ENCODE measurements around the gene E2F4. TPM values are rescaled to one million over a fixed set of nuclear protein-coding genes. Genes with fewer than 3 reads are reported as not detected.

Gene E2F4
- total and polyA plus RNA-seq, 2 of the 13 experiments (the other 11 are each of a cell fraction or from before 2014, with no cell fraction given): 84.8 to 91.2 TPM

DNA sequence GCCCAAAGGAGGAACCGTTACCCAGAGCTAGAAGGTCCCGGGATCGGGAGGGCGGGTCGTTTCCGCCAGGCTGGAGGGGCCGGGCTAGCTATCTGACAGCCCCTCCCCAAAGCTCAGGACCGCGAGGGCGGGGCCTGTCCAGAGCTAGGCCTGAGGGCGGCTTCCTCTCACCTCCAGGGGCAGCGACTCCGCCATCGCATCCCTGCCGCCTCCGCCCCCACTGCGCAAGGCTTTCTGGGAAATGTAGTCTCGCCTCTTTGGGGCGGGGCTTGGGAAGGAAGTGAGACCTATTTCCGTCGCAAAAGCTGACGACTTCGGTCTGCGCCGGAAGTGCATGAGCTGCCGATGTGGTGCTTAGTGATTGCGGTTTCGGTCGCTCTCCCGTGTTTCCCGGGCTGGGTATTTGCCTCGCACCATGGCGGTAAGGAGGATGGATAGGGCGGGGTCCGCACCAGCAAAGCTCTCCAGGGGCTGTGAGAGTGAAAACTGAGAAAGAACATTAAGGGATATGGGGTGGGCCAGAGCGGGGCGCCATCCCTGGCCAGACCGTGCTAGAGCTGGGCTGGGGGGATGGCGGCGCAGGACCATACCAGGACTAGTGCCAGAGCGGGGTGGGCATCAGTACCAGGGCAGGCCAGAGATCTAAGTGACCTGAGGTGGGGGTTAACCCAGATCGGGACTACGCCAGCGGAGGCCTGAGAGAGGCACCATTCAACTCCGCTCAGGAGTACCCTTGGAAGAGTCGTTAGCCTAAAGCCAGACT lies 35.0 kb downstream of the E2F4 start, which contains the start of gene TMEM208 (continued):
- TF ChIP-seq, protein P1, sequence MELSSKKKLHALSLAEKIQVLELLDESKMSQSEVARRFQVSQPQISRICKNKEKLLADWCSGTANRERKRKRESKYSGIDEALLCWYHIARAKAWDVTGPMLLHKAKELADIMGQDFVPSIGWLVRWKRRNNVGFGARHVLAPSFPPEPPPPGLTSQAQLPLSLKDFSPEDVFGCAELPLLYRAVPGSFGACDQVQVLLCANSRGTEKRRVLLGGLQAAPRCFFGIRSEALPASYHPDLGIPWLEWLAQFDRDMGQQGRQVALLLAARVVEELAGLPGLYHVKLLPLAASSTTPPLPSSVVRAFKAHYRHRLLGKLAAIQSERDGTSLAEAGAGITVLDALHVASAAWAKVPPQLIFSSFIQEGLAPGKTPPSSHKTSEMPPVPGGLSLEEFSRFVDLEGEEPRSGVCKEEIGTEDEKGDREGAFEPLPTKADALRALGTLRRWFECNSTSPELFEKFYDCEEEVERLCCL (CRISPR knock-in tag; IDR thresholded peaks at IDR 0.05; ENCODE audit: borderline replicate concordance): peak; percentile 20; the same call in 1 of the 2 replicates
- TF ChIP-seq ZSCAN9 (CRISPR knock-in tag; IDR thresholded peaks at IDR 0.05; ENCODE audit: borderline replicate concordance) (peak; percentile 79; the same call in 1 of the 2 replicates), TAF15 (IDR thresholded peaks at IDR 0.05; ENCODE audit: low read depth, low read length, poor library complexity, severe bottlenecking) (peak; percentile 37), ZNF746 (CRISPR knock-in tag; IDR thresholded peaks at IDR 0.05) (no peak), GATA4 (IDR thresholded peaks at IDR 0.05; ENCODE audit: borderline replicate concordance, low read depth) (no peak), MAFK (conservative IDR thresholded peaks at IDR 0.05 in 1 of 2, IDR thresholded peaks at IDR 0.05 in 1 of 2; ENCODE audit: low read length in 2 of 2) (peak in 1 of 2 experiments; percentile 60; a peak in 2 of 4 replicates), ZKSCAN1 (IDR thresholded peaks at IDR 0.05; ENCODE audit: low read length) (peak; percentile 89; the same call in 1 of the 2 replicates), ZNF431 (CRISPR knock-in tag; IDR thresholded peaks at IDR 0.05; ENCODE audit: borderline replicate concordance, low read depth) (peak; percentile 18; the same call in 1 of the 2 replicates), KDM5B (CRISPR knock-in tag; IDR thresholded peaks at IDR 0.05; ENCODE audit: borderline replicate concordance) (peak; percentile 56; the same call in 1 of the 2 replicates), DNMT1 (CRISPR knock-in tag; IDR thresholded peaks at IDR 0.05) (no peak; the same call in 1 of the 2 replicates), MEF2D (CRISPR knock-in tag; IDR thresholded peaks at IDR 0.05) (peak; percentile 27; the same call in 1 of the 2 replicates), HCFC1 (IDR thresholded peaks at IDR 0.05; ENCODE audit: low read depth, low read length) (peak; percentile 100), ASH2L (IDR thresholded peaks at IDR 0.05; ENCODE audit: insufficient read length, low read depth, low read length) (peak; percentile 95)
- TF ChIP-seq, protein P2, sequence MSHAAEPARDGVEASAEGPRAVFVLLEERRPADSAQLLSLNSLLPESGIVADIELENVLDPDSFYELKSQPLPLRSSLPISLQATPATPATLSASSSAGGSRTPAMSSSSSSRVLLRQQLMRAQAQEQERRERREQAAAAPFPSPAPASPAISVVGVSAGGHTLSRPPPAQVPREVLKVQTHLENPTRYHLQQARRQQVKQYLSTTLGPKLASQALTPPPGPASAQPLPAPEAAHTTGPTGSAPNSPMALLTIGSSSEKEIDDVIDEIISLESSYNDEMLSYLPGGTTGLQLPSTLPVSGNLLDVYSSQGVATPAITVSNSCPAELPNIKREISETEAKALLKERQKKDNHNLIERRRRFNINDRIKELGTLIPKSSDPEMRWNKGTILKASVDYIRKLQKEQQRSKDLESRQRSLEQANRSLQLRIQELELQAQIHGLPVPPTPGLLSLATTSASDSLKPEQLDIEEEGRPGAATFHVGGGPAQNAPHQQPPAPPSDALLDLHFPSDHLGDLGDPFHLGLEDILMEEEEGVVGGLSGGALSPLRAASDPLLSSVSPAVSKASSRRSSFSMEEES (CRISPR knock-in tag; IDR thresholded peaks at IDR 0.05): no peak; the same call in 1 of the 2 replicates
- TF ChIP-seq, protein P3, sequence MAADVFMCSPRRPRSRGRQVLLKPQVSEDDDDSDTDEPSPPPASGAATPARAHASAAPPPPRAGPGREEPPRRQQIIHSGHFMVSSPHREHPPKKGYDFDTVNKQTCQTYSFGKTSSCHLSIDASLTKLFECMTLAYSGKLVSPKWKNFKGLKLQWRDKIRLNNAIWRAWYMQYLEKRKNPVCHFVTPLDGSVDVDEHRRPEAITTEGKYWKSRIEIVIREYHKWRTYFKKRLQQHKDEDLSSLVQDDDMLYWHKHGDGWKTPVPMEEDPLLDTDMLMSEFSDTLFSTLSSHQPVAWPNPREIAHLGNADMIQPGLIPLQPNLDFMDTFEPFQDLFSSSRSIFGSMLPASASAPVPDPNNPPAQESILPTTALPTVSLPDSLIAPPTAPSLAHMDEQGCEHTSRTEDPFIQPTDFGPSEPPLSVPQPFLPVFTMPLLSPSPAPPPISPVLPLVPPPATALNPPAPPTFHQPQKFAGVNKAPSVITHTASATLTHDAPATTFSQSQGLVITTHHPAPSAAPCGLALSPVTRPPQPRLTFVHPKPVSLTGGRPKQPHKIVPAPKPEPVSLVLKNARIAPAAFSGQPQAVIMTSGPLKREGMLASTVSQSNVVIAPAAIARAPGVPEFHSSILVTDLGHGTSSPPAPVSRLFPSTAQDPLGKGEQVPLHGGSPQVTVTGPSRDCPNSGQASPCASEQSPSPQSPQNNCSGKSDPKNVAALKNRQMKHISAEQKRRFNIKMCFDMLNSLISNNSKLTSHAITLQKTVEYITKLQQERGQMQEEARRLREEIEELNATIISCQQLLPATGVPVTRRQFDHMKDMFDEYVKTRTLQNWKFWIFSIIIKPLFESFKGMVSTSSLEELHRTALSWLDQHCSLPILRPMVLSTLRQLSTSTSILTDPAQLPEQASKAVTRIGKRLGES (CRISPR knock-in tag; IDR thresholded peaks at IDR 0.05; ENCODE audit: borderline replicate concordance): no peak
- TF ChIP-seq, protein P4, sequence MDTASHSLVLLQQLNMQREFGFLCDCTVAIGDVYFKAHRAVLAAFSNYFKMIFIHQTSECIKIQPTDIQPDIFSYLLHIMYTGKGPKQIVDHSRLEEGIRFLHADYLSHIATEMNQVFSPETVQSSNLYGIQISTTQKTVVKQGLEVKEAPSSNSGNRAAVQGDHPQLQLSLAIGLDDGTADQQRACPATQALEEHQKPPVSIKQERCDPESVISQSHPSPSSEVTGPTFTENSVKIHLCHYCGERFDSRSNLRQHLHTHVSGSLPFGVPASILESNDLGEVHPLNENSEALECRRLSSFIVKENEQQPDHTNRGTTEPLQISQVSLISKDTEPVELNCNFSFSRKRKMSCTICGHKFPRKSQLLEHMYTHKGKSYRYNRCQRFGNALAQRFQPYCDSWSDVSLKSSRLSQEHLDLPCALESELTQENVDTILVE (CRISPR knock-in tag; IDR thresholded peaks at IDR 0.05): peak; percentile 97
- TF ChIP-seq, protein P5, sequence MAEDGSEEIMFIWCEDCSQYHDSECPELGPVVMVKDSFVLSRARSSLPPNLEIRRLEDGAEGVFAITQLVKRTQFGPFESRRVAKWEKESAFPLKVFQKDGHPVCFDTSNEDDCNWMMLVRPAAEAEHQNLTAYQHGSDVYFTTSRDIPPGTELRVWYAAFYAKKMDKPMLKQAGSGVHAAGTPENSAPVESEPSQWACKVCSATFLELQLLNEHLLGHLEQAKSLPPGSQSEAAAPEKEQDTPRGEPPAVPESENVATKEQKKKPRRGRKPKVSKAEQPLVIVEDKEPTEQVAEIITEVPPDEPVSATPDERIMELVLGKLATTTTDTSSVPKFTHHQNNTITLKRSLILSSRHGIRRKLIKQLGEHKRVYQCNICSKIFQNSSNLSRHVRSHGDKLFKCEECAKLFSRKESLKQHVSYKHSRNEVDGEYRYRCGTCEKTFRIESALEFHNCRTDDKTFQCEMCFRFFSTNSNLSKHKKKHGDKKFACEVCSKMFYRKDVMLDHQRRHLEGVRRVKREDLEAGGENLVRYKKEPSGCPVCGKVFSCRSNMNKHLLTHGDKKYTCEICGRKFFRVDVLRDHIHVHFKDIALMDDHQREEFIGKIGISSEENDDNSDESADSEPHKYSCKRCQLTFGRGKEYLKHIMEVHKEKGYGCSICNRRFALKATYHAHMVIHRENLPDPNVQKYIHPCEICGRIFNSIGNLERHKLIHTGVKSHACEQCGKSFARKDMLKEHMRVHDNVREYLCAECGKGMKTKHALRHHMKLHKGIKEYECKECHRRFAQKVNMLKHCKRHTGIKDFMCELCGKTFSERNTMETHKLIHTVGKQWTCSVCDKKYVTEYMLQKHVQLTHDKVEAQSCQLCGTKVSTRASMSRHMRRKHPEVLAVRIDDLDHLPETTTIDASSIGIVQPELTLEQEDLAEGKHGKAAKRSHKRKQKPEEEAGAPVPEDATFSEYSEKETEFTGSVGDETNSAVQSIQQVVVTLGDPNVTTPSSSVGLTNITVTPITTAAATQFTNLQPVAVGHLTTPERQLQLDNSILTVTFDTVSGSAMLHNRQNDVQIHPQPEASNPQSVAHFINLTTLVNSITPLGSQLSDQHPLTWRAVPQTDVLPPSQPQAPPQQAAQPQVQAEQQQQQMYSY (CRISPR knock-in tag; IDR thresholded peaks at IDR 0.05): no peak
